MCF 10A (cell line): ENCODE measurements around the gene SLC6A18. TPM values are rescaled to one million over a fixed set of nuclear protein-coding genes. Genes with fewer than 3 reads are reported as not detected.

Experiments used
- BruUV-seq: library from RNA; stranded (reverse); fragments of 400-500 nt; replicated peaks from 2 replicates; lab custom pipeline; 2021; lab: Mats Ljungman, UMichigan
- CTCF ChIA-PET: fragments of 300-600 bp; sonication (Branson Sonifier 250); formaldehyde crosslinking; extraction: SDS; loops from one replicate; lab custom pipeline; 2021; ENCODE audit warnings: antibody characterized with exemption, inconsistent platforms; lab: Yijun Ruan, JAX
- POLR2A ChIA-PET: fragments of 300-600, 350-650 bp; sonication (Branson Sonifier 250); formaldehyde crosslinking; extraction: SDS; loops from one replicate; lab custom pipeline; 2020; ENCODE audit warnings: antibody characterized with exemption, inconsistent platforms; lab: Yijun Ruan, JAX
- DNase-seq: peaks from one replicate; pipeline ENCODE4 v3.0.0-alpha.2; 2018; ENCODE audit not compliant: unreplicated experiment
- H3K27ac Mint-ChIP-seq: one replicate; pipeline ENCODE4 v1.8.0; 2022; ENCODE audit warnings: mild to moderate bottlenecking, low read depth, mixed read lengths; ENCODE audit not compliant: unreplicated experiment
- H3K27me3 Mint-ChIP-seq: one replicate; pipeline ENCODE4 v1.8.0; 2022; ENCODE audit warnings: mixed read lengths; ENCODE audit not compliant: insufficient read depth, unreplicated experiment
- H3K36me3 Mint-ChIP-seq: one replicate; pipeline ENCODE4 v1.8.0; 2022; ENCODE audit warnings: mild to moderate bottlenecking, moderate library complexity, mixed read lengths; ENCODE audit not compliant: insufficient read depth, unreplicated experiment
- H3K4me1 Mint-ChIP-seq: one replicate; pipeline ENCODE4 v1.8.0; 2022; ENCODE audit warnings: mixed read lengths; ENCODE audit not compliant: insufficient read depth, unreplicated experiment
- H3K4me3 Mint-ChIP-seq: one replicate; pipeline ENCODE4 v1.8.0; 2022; ENCODE audit warnings: mild to moderate bottlenecking, moderate library complexity, mixed read lengths; ENCODE audit not compliant: unreplicated experiment
- H3K9me3 Mint-ChIP-seq: one replicate; pipeline ENCODE4 v1.8.0; 2022; ENCODE audit warnings: mixed read lengths; ENCODE audit not compliant: unreplicated experiment
- CTCF ChIP-seq: fragments of 200-600 bp; IDR thresholded peaks from one replicate; pipeline ENCODE4 v1.8.0; 2022; ENCODE audit warnings: antibody characterized with exemption, mild to moderate bottlenecking; ENCODE audit not compliant: unreplicated experiment
- intact Hi-C: fragments of 100-400 bp; cut with micrococcal nuclease; formaldehyde crosslinking; loops from 2 replicates; pipeline ENCODE4 v1.14.1; 2022
- total RNA-seq: library from RNA; stranded (reverse); gene quantifications from 2 replicates; pipeline ENCODE4 v1.2.3, GENCODE V29; 2022

Gene SLC6A18
- total RNA-seq, 1 experiment from 2014 or later = not detected

- no peak overlapping the region for H3K4me3 Mint-ChIP-seq
- DNase-seq = no peak
- POLR2A ChIA-PET = no interaction called here
- H3K36me3 Mint-ChIP-seq = peaks cover 7% of the 10 kb centered on the region
- no peak for TF ChIP-seq CTCF
- intact Hi-C loops = no loop called here
- H3K9me3 Mint-ChIP-seq = no peaks in the 10 kb centered on the region
- CTCF ChIA-PET = no interaction called here
- BruUV-seq = no TSS peak
- no peaks in the 10 kb centered on the region for H3K4me1 Mint-ChIP-seq
- no peaks in the 10 kb centered on the region for H3K27me3 Mint-ChIP-seq
- no peak overlapping the region for H3K27ac Mint-ChIP-seq
Observed at GRCh38 chr5:1276930-1277329, 51.7 kb downstream of the SLC6A18 start.

GRCh38 chr5:1277331-1277730, 52.1 kb downstream of the SLC6A18 start:
- Mint-ChIP-seq H3K27ac (no peak overlapping the region), H3K36me3 (peaks cover 7% of the 10 kb centered on the region), H3K9me3 (no peaks in the 10 kb centered on the region), H3K4me1 (no peaks in the 10 kb centered on the region), H3K27me3 (no peaks in the 10 kb centered on the region), H3K4me3 (no peak overlapping the region)
- TF ChIP-seq CTCF = no peak
- CTCF ChIA-PET = no interaction called here
- no TSS peak for BruUV-seq
- intact Hi-C loops = no loop called here
- no peak for DNase-seq
- POLR2A ChIA-PET = no interaction called here

- BruUV-seq = no TSS peak
- ChIA-PET CTCF (no interaction called here), POLR2A (no interaction called here)
- no peaks in the 10 kb centered on the region for H3K4me1 Mint-ChIP-seq
- no peaks in the 10 kb centered on the region for H3K9me3 Mint-ChIP-seq
- DNase-seq = no peak
- H3K27me3 Mint-ChIP-seq = no peaks in the 10 kb centered on the region
- H3K36me3 Mint-ChIP-seq = peaks cover 7% of the 10 kb centered on the region
- intact Hi-C loops = no loop called here
- H3K27ac Mint-ChIP-seq = no peak overlapping the region
- no peak for TF ChIP-seq CTCF
- no peak overlapping the region for H3K4me3 Mint-ChIP-seq
Observed at GRCh38 chr5:1277781-1278180, 52.6 kb downstream of the SLC6A18 start.

- no TSS peak for BruUV-seq
- CTCF ChIA-PET = no interaction called here
- no peak overlapping the region for H3K4me3 Mint-ChIP-seq
- peaks cover 7% of the 10 kb centered on the region for H3K36me3 Mint-ChIP-seq
- no peak for DNase-seq
- POLR2A ChIA-PET = no interaction called here
- no peaks in the 10 kb centered on the region for H3K9me3 Mint-ChIP-seq
- H3K27me3 Mint-ChIP-seq = no peaks in the 10 kb centered on the region
- intact Hi-C loops = no loop called here
- TF ChIP-seq CTCF = no peak
- H3K4me1 Mint-ChIP-seq = no peaks in the 10 kb centered on the region
- H3K27ac Mint-ChIP-seq = no peak overlapping the region
Observed at GRCh38 chr5:1278216-1278615, 53.0 kb downstream of the SLC6A18 start.
